GM12801 (cell line): ENCODE results near the gene CD4.

Source experiments
- CTCF ChIP-seq: IDR thresholded peaks from one replicate; pipeline ENCODE4 v1.5.1; 2011; ENCODE audit warnings: control low read depth; ENCODE audit not compliant: insufficient read length; ENCODE audit errors: extremely low read depth

CD4 gene

GRCh38 chr12:6752167-6752920 is 37.0 kb upstream of the CD4 start:
- TF ChIP-seq CTCF = no peak

DNA sequence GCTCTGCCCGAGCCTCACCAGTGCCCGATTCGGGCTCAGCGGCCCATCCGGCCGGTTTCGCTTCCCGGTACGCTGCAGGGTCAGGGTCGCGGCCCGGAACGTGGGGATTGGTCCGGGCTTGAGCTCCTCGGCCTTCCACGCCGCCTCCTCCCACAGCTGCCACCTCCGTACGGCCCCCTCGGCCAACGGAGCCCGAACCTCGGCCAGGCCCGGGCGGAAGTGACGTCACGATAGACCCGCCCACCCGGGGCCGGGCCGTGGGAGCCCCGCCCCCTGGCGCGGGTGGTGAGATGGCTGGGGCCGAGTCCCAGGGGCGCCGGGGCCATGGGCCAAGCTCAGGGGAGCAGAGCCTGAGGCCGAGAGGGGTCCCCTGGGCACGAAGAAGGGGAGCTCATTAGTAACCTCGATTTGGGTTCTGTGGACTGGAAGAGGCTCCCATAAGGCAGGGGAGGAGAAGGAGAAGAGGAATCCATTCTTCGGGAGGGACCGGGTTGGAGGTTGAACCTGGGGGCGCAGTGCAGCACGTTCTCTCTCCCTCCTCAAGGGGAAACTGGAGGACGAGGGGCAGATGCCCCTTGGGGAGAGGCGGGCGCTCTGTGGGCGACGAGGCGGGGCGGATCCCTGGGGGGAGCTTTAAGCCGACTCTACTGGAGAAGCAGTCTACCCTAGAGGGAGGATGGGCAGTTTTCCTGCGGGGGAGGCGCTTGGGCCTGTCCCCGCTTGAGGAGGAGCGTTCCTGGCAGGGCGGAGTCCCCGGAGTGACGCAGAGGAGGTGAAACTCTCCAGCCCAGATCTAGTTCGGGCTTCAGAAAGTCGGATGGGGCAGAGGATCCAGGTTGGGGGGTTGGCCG is 36.2 kb upstream of the CD4 start, which contains the start of gene MLF2:
MLF2 (minus strand) TSS at position 221 of the 851 bp plus-strand sequence. CDS start 807 bp downstream, outside the sequence.
- TF ChIP-seq CTCF = no peak

GRCh38 chr12:6753772-6754356 is 35.5 kb upstream of the CD4 start:
- no peak for TF ChIP-seq CTCF

DNA sequence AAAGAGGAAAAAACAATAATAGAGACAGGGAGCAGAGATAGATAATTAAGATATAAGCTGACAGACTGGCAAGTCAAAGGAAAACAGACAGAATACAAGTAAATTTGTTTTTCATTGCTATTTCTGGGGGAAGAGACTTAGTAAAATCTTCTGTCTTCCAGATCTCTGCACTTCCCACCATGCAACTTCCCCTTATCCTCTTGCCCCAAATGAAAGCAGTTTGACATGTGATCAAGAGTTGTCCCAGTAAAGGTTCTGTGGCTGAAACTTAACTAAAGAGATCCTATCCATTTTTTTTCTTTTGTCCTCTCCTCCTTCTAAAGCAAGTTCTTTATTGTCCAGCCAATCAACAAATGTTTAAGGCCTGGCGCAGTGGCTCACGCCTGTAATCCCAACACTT is 34.9 kb upstream of the CD4 start:
- TF ChIP-seq CTCF = no peak

DNA sequence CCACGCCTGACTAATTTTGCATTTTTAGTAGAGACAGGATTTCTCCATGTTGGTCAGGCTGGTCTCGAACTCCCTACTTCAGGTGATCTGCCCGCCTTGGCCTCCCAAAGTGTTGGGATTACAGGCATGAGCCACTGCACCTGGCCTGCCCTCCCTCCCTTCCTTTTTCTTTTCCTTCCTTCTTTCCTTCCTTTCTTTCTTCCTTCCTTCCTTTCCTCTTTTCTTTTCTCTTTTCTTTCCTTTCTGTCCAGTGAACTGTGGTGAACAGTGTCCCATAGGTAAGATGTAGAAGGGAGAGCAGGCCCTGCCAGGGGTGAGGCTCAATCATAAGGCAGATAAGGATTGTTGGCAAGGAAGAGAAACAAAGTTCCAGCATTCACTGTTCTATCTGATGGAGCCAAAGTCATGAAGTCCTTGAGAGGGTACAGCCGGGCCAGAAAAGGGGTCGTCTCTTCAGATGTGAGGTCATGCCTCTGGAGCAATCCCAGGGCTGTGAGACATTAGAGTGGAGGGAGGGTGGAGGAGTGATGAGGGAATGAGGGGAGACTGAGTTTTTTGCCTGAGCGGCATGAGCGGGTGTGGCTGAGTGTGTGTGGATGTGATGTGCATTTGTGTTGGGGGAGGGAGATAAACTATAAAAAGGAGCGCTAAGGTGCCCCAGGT is 32.2 kb upstream of the CD4 start:
- no peak for TF ChIP-seq CTCF

GRCh38 chr12:6758506-6759095 is 30.7 kb upstream of the CD4 start:
- TF ChIP-seq CTCF = no peak
